Measurements from ENCODE around the gene SPAG9.

SPAG9 gene

GRCh38 chr17:51046046-51046445 is 74.6 kb downstream of the SPAG9 start:
- H3K27ac ChIP-seq (ENCODE audit: low read depth, low read length) = no peak overlapping the region
- H3K4me1 ChIP-seq (ENCODE audit: control insufficient read depth in 1 of 2, insufficient read depth in 2 of 2, low read length in 2 of 2) = peaks cover 0 to 8% of the 10 kb centered on the region in 2 donors
- no peaks in the 10 kb centered on the region for H3K36me3 ChIP-seq (ENCODE audit: control insufficient read depth in 1 of 2, insufficient read depth in 2 of 2, low read length in 2 of 2)
- no peak overlapping the region for H3K4me3 ChIP-seq (ENCODE audit: low read depth in 1 of 2, low read length in 2 of 2)
- no peak overlapping the region for H3K9ac ChIP-seq (ENCODE audit: low read depth in 1 of 2, low read length in 2 of 2)
- H3K9me3 ChIP-seq (ENCODE audit: control insufficient read depth in 1 of 2, low read length in 2 of 2) = no peaks in the 10 kb centered on the region
- H3K27me3 ChIP-seq (ENCODE audit: control insufficient read depth in 1 of 2, insufficient read depth in 2 of 2, low read length in 2 of 2) = no peaks in the 10 kb centered on the region

DNA sequence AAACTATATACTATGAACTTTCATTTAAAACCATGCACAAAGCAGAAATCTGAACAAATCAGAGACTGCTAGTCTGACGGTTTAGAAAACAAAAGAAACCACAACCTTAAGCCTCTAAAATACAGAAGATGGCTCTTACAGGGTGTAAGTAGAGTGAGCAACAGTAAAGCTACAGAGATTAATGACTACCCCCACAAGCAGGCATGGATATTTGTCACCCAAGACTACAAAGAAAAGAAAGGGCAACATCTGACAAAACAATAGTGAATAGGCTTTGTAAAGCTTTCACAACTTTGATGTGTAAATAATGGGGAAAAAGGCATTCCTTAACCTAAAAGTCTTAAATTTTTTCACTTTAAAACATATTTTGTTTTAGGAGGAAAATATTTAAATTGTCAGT is 75.0 kb downstream of the SPAG9 start:
- H3K9me3 ChIP-seq (ENCODE audit: control insufficient read depth in 1 of 2, low read length in 2 of 2) = no peaks in the 10 kb centered on the region
- H3K9ac ChIP-seq (ENCODE audit: low read depth in 1 of 2, low read length in 2 of 2) = no peak overlapping the region
- no peaks in the 10 kb centered on the region for H3K27me3 ChIP-seq (ENCODE audit: control insufficient read depth in 1 of 2, insufficient read depth in 2 of 2, low read length in 2 of 2)
- H3K27ac ChIP-seq (ENCODE audit: low read depth, low read length) = no peak overlapping the region
- H3K36me3 ChIP-seq (ENCODE audit: control insufficient read depth in 1 of 2, insufficient read depth in 2 of 2, low read length in 2 of 2) = no peaks in the 10 kb centered on the region
- peaks cover 0 to 8% of the 10 kb centered on the region in 2 donors for H3K4me1 ChIP-seq (ENCODE audit: control insufficient read depth in 1 of 2, insufficient read depth in 2 of 2, low read length in 2 of 2)
- no peak overlapping the region for H3K4me3 ChIP-seq (ENCODE audit: low read depth in 1 of 2, low read length in 2 of 2)

- Histone ChIP-seq H3K9ac (ENCODE audit: low read depth in 1 of 2, low read length in 2 of 2) (no peak overlapping the region), H3K36me3 (ENCODE audit: control insufficient read depth in 1 of 2, insufficient read depth in 2 of 2, low read length in 2 of 2) (no peaks in the 10 kb centered on the region), H3K4me3 (ENCODE audit: low read depth in 1 of 2, low read length in 2 of 2) (no peak overlapping the region), H3K27me3 (ENCODE audit: control insufficient read depth in 1 of 2, insufficient read depth in 2 of 2, low read length in 2 of 2) (no peaks in the 10 kb centered on the region), H3K27ac (ENCODE audit: low read depth, low read length) (no peak overlapping the region), H3K9me3 (ENCODE audit: control insufficient read depth in 1 of 2, low read length in 2 of 2) (no peaks in the 10 kb centered on the region), H3K4me1 (ENCODE audit: control insufficient read depth in 1 of 2, insufficient read depth in 2 of 2, low read length in 2 of 2) (peaks cover 0 to 6% of the 10 kb centered on the region in 2 donors)
Observed at GRCh38 chr17:51044976-51045375, 75.7 kb downstream of the SPAG9 start.

DNA sequence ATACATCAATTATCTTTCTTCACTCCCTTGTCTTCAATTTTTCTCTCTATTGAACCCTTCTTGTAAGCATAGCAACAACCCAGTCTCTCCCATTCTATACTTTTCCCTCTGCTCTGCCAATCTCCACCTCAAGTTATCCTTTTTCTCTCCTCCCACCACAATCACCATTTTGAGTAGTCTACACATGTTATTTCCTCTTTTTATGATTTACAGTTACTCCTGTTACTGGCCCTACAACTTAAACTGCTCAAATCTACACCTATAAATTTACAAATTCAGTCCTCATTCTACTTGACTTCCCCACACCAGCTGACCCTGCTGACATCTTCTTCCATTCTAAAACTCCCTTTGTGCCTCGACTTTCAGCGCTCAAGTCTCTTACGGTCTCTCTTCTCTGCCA is 84.6 kb downstream of the SPAG9 start:
- Histone ChIP-seq H3K27me3 (ENCODE audit: control insufficient read depth in 1 of 2, insufficient read depth in 2 of 2, low read length in 2 of 2) (no peaks in the 10 kb centered on the region), H3K27ac (ENCODE audit: low read depth, low read length) (no peak overlapping the region), H3K9ac (ENCODE audit: low read depth in 1 of 2, low read length in 2 of 2) (no peak overlapping the region), H3K36me3 (ENCODE audit: control insufficient read depth in 1 of 2, insufficient read depth in 2 of 2, low read length in 2 of 2) (peaks cover 7 to 10% of the 10 kb centered on the region in 2 donors), H3K4me1 (ENCODE audit: control insufficient read depth in 1 of 2, insufficient read depth in 2 of 2, low read length in 2 of 2) (no peaks in the 10 kb centered on the region), H3K4me3 (ENCODE audit: low read depth in 1 of 2, low read length in 2 of 2) (no peak overlapping the region), H3K9me3 (ENCODE audit: control insufficient read depth in 1 of 2, low read length in 2 of 2) (no peaks in the 10 kb centered on the region)

GRCh38 chr17:51035431-51035830 is 85.2 kb downstream of the SPAG9 start:
- Histone ChIP-seq H3K36me3 (ENCODE audit: control insufficient read depth in 1 of 2, insufficient read depth in 2 of 2, low read length in 2 of 2) (peaks cover 7 to 10% of the 10 kb centered on the region in 2 donors), H3K9me3 (ENCODE audit: control insufficient read depth in 1 of 2, low read length in 2 of 2) (no peaks in the 10 kb centered on the region), H3K4me3 (ENCODE audit: low read depth in 1 of 2, low read length in 2 of 2) (no peak overlapping the region), H3K4me1 (ENCODE audit: control insufficient read depth in 1 of 2, insufficient read depth in 2 of 2, low read length in 2 of 2) (peaks cover 0 to under 1% of the 10 kb centered on the region in 2 donors), H3K9ac (ENCODE audit: low read depth in 1 of 2, low read length in 2 of 2) (no peak overlapping the region), H3K27me3 (ENCODE audit: control insufficient read depth in 1 of 2, insufficient read depth in 2 of 2, low read length in 2 of 2) (no peaks in the 10 kb centered on the region), H3K27ac (ENCODE audit: low read depth, low read length) (no peak overlapping the region)

- Histone ChIP-seq H3K27ac (ENCODE audit: low read depth, low read length) (no peak overlapping the region), H3K4me3 (ENCODE audit: low read depth in 1 of 2, low read length in 2 of 2) (no peak overlapping the region), H3K4me1 (ENCODE audit: control insufficient read depth in 1 of 2, insufficient read depth in 2 of 2, low read length in 2 of 2) (peaks cover 6 to 7% of the 10 kb centered on the region in 2 donors), H3K9me3 (ENCODE audit: control insufficient read depth in 1 of 2, low read length in 2 of 2) (no peaks in the 10 kb centered on the region), H3K9ac (ENCODE audit: low read depth in 1 of 2, low read length in 2 of 2) (no peak overlapping the region), H3K36me3 (ENCODE audit: control insufficient read depth in 1 of 2, insufficient read depth in 2 of 2, low read length in 2 of 2) (peaks cover 7 to 10% of the 10 kb centered on the region in 2 donors), H3K27me3 (ENCODE audit: control insufficient read depth in 1 of 2, insufficient read depth in 2 of 2, low read length in 2 of 2) (no peaks in the 10 kb centered on the region)
Observed at GRCh38 chr17:51034800-51035199, 85.9 kb downstream of the SPAG9 start.

DNA sequence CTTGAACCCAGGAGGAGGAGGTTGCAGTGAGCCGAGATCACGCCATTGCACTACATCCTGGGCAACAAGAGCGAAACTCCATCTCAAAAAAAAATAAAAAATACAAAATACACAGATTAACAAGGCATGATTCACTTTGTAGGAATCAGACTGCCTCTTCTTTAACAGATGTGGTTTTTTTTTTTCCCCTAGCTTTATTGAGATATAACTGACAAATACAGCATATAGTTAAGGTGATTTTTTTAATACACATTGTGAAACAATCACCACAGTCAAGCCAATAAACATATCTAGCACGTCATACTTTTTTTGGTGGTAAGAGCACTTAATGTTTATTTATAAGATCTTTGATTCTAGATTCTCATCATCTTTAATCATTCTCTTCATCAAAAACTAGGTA is 87.8 kb downstream of the SPAG9 start:
- H3K9ac ChIP-seq (ENCODE audit: low read depth in 1 of 2, low read length in 2 of 2) = no peak overlapping the region
- peaks cover under 1 to 5% of the 10 kb centered on the region in 2 donors for H3K36me3 ChIP-seq (ENCODE audit: control insufficient read depth in 1 of 2, insufficient read depth in 2 of 2, low read length in 2 of 2)
- peaks cover 7 to 8% of the 10 kb centered on the region in 2 donors for H3K4me1 ChIP-seq (ENCODE audit: control insufficient read depth in 1 of 2, insufficient read depth in 2 of 2, low read length in 2 of 2)
- no peak overlapping the region for H3K4me3 ChIP-seq (ENCODE audit: low read depth in 1 of 2, low read length in 2 of 2)
- no peak overlapping the region for H3K27ac ChIP-seq (ENCODE audit: low read depth, low read length)
- no peaks in the 10 kb centered on the region for H3K9me3 ChIP-seq (ENCODE audit: control insufficient read depth in 1 of 2, low read length in 2 of 2)
- H3K27me3 ChIP-seq (ENCODE audit: control insufficient read depth in 1 of 2, insufficient read depth in 2 of 2, low read length in 2 of 2) = no peaks in the 10 kb centered on the region

DNA sequence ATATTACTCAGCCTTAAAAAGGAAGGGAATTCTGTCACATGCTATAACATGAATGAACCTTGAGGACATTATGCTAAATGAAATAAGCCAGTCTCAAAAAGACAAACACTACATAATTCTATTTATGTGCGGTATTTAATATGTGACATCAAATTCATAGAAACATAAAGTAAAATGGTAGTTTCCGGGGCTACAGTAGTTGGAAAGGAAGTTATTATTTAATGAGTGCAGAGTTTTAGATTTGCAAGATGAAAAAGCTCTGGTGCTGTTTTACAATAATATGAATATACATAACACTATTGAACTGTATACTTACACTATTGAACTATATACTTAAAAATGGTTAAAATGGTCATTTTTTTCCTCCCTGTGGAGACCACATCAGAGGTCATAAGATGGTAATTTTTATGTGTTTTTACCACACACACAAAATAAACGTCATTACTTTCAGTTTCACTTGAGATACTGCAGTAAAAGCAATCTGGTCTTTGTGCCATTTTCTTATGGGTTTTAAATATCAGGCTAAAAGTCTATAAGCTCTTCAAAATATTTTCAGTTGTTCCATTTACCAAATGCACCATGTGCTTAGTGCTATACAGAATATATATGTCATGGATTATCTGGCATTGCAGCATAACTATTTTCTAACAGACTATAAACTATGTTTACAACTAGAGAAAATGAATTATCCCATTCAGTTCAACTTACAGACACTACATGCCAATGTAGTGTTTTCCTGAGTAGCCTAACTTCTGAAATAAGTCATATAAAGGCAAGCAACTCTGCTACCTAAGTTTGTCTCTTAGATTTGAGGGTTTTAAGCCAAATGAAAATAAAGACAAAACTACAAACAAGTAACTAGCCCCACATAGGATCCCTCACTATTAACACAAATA is 90.9 kb downstream of the SPAG9 start:
- Histone ChIP-seq H3K27ac (ENCODE audit: low read depth, low read length) (peak overlapping the region; percentile 37), H3K4me1 (ENCODE audit: control insufficient read depth in 1 of 2, insufficient read depth in 2 of 2, low read length in 2 of 2) (peaks cover 7 to 8% of the 10 kb centered on the region in 2 donors), H3K9ac (ENCODE audit: low read depth in 1 of 2, low read length in 2 of 2) (peak overlapping the region in 1 of 2 donors; percentile 41), H3K27me3 (ENCODE audit: control insufficient read depth in 1 of 2, insufficient read depth in 2 of 2, low read length in 2 of 2) (no peaks in the 10 kb centered on the region), H3K36me3 (ENCODE audit: control insufficient read depth in 1 of 2, insufficient read depth in 2 of 2, low read length in 2 of 2) (no peaks in the 10 kb centered on the region), H3K4me3 (ENCODE audit: low read depth in 1 of 2, low read length in 2 of 2) (peak overlapping the region; percentile 37 to 41), H3K9me3 (ENCODE audit: control insufficient read depth in 1 of 2, low read length in 2 of 2) (no peaks in the 10 kb centered on the region)

DNA sequence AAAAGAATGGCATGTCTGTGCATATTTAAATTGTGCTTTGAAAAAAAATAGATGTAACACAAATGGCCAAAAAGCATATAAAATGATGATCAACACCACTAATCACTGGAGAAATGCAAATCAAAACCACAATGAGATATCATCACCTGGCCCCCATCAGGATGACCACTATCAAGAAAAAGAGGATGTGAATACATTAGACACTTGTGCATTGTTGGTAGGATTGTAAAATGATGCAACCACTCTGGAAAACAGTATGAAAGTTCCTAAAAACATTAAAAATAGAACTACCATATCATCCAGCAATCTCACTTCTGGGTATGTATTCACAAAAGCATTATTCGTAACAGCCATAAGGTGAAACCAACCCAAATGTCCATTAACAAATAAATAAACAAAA is 91.5 kb downstream of the SPAG9 start:
- Histone ChIP-seq H3K27ac (ENCODE audit: low read depth, low read length) (peak overlapping the region; percentile 37), H3K9ac (ENCODE audit: low read depth in 1 of 2, low read length in 2 of 2) (peak overlapping the region in 1 of 2 donors; percentile 41)

DNA sequence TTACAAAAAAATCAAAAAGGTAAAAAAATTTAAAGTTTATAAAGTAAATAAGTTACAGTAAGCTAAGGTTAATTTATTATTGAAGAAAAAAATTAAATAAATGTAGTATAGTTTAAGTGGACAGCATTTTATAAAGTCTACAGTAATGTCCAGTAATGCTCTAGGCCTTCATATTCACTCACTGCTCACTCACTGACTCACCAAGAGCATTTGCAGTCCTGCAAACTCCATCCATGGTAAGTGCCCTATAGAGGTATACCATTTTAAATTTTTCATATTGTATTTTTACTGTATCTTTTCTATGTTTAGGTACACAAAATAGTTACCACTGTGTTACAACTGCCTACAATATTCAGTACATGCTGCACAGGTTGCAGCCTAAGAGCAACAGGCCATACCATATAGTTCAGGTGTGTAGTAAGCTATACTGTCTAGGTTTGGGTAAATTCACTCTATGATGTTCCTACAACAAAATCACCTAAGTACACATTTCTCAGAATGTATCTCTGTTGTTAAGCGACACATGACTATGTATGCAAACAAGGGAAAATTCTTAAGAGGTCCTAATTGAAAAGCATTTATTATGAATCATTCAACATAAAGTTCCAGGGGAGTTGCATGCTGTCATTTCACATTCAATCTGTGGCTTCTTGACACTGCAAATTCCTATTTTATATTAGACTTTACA is 92.3 kb downstream of the SPAG9 start:
- no peak overlapping the region for H3K4me3 ChIP-seq (ENCODE audit: low read depth in 1 of 2, low read length in 2 of 2)
- no peaks in the 10 kb centered on the region for H3K9me3 ChIP-seq (ENCODE audit: control insufficient read depth in 1 of 2, low read length in 2 of 2)
- no peaks in the 10 kb centered on the region for H3K27me3 ChIP-seq (ENCODE audit: control insufficient read depth in 1 of 2, insufficient read depth in 2 of 2, low read length in 2 of 2)
- no peaks in the 10 kb centered on the region for H3K36me3 ChIP-seq (ENCODE audit: control insufficient read depth in 1 of 2, insufficient read depth in 2 of 2, low read length in 2 of 2)
- no peak overlapping the region for H3K9ac ChIP-seq (ENCODE audit: low read depth in 1 of 2, low read length in 2 of 2)
- no peak overlapping the region for H3K27ac ChIP-seq (ENCODE audit: low read depth, low read length)
- H3K4me1 ChIP-seq (ENCODE audit: control insufficient read depth in 1 of 2, insufficient read depth in 2 of 2, low read length in 2 of 2) = peaks cover 7 to 8% of the 10 kb centered on the region in 2 donors

More for the DNA sequence above, 91.5 kb downstream of the SPAG9 start:
- H3K9me3 ChIP-seq (ENCODE audit: control insufficient read depth in 1 of 2, low read length in 2 of 2) = no peaks in the 10 kb centered on the region
- peak overlapping the region in 1 of 2 donors; percentile 37 for H3K4me3 ChIP-seq (ENCODE audit: low read depth in 1 of 2, low read length in 2 of 2)
- H3K27me3 ChIP-seq (ENCODE audit: control insufficient read depth in 1 of 2, insufficient read depth in 2 of 2, low read length in 2 of 2) = no peaks in the 10 kb centered on the region
- H3K36me3 ChIP-seq (ENCODE audit: control insufficient read depth in 1 of 2, insufficient read depth in 2 of 2, low read length in 2 of 2) = no peaks in the 10 kb centered on the region
- peaks cover 7 to 8% of the 10 kb centered on the region in 2 donors for H3K4me1 ChIP-seq (ENCODE audit: control insufficient read depth in 1 of 2, insufficient read depth in 2 of 2, low read length in 2 of 2)

Measured in duodenal mucosa (tissue), 2 donors.